ENCODE results near the gene TXNDC12.
A peak's percentile ranks its signal among the peaks of the same experiment; 100 is the strongest.

Gene TXNDC12

DNA sequence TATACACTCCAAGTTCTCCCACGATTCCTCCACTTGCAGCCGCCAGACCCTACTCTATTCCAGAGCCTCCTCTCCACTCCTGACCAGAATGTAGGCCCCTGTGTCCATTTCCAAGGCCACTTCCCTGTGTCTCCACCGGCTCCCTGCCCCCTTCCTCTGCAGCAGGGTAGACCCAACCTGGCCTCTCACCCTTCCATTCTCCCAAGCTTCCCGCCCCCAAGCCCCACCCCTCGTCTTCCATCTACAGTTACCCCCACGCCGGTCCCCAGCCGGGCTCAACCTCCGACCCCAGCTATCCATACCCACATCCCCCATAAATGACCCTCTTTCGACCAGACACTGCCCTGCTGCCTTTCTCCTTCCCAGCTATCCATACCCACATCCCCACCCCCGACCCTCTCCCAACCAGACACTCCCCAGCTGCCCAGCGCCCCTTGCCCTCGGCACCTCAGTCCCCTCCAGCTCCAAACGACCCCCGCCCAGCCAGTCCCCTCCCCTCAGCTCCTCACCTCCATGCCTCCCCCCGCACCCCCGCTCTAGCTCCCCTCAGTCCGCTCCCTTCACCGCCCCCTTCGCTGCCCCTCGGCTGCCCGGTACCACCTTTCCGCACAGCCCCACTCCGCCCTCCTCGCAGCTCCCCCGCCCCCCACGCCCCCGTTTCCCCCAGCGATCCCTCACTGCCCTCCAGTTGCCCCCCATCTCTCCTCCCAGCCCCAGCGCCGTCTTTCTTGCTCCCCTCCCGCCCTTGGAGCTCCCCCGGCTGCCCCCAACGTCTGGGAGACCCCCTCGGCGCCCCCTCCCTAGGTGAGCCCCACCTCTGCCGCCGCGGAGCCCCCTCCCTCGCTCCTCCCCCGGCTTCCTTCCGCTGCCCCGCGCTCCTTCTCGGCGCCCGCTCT, 65.2 kb downstream of the TXNDC12 start:
- Mint-ChIP-seq H3K36me3 (no peaks in the 10 kb centered on the region), H3K4me3 (peak overlapping the region; percentile 62), H3K27ac (peak overlapping the region; percentile 24), H3K9me3 (no peaks in the 10 kb centered on the region), H3K4me1 (peaks cover 11% of the 10 kb centered on the region)
- DNase-seq (ENCODE audit: low spot score in 2 of 2) (no peak), ATAC-seq (no peak)

DNA sequence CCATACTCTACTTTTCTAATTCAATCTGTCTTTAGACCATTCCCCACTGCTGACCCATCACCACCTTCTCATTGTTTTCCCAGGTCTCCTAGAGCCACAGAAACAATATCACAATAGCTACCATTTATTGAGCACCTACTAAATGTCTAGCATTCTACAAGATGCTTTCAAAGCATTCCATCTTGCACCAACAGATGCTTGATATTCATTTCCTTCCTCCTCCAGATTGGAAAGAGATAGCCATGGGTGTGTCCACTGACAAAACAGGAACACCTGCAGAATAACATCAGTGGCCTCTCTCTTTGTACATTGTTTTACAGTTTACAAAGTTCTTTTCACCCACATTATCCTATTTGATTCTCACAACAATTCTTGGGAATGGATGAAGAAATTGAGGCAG, 66.7 kb downstream of the TXNDC12 start:
- Mint-ChIP-seq H3K36me3 (no peaks in the 10 kb centered on the region), H3K9me3 (no peaks in the 10 kb centered on the region), H3K4me3 (no peak overlapping the region), H3K27ac (no peak overlapping the region), H3K4me1 (peaks cover 11% of the 10 kb centered on the region)
- DNase-seq (ENCODE audit: low spot score in 2 of 2): no peak
- no peak for ATAC-seq

GRCh38 chr1:51986718-51987117, 68.3 kb downstream of the TXNDC12 start:
- no peak overlapping the region for H3K4me3 Mint-ChIP-seq
- peaks cover 11% of the 10 kb centered on the region for H3K4me1 Mint-ChIP-seq
- no peak for DNase-seq (ENCODE audit: low spot score in 2 of 2)
- no peaks in the 10 kb centered on the region for H3K9me3 Mint-ChIP-seq
- ATAC-seq: no peak
- no peaks in the 10 kb centered on the region for H3K36me3 Mint-ChIP-seq
- H3K27ac Mint-ChIP-seq: no peak overlapping the region

- Mint-ChIP-seq H3K36me3 (no peaks in the 10 kb centered on the region), H3K4me1 (no peaks in the 10 kb centered on the region), H3K4me3 (no peak overlapping the region), H3K9me3 (no peaks in the 10 kb centered on the region), H3K27ac (no peak overlapping the region)
- no peak for DNase-seq (ENCODE audit: low spot score in 2 of 2)
- no peak for ATAC-seq
These were observed 72.8 kb downstream of the TXNDC12 start for GRCh38 chr1:51982161-51982560.

- Mint-ChIP-seq H3K4me3 (no peak overlapping the region), H3K9me3 (no peaks in the 10 kb centered on the region), H3K4me1 (no peaks in the 10 kb centered on the region), H3K36me3 (no peaks in the 10 kb centered on the region), H3K27ac (no peak overlapping the region)
- DNase-seq (ENCODE audit: low spot score in 2 of 2): no peak
- ATAC-seq: no peak
These were observed 73.4 kb downstream of the TXNDC12 start for GRCh38 chr1:51981555-51981954.

DNA sequence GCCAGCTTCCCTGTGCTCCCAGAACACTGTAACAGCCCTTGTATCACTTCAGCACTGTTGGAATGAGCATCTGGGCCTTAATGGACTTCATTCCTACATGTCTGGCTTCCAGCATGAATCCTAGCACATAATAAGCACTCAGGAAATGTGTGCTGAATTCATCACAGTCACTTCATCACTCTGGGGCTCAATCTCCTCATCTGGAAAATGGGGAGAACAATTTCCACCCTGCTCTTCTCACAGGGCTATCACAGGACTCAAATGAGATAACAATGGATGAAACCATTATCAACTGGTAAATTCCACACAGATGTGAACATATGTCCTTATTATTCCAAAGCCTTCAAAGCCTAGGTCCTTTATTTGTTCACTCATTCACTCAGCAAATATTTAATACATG, 76.9 kb downstream of the TXNDC12 start:
- no peak overlapping the region for H3K4me3 Mint-ChIP-seq
- peaks cover 6% of the 10 kb centered on the region for H3K4me1 Mint-ChIP-seq

GRCh38 chr1:51976846-51977602, 78.0 kb downstream of the TXNDC12 start:
- H3K4me3 Mint-ChIP-seq: no peak overlapping the region
- H3K9me3 Mint-ChIP-seq: no peaks in the 10 kb centered on the region
- DNase-seq (ENCODE audit: low spot score in 2 of 2) (no peak), ATAC-seq (peak; percentile 52)
- no peak overlapping the region for H3K27ac Mint-ChIP-seq
- H3K36me3 Mint-ChIP-seq: no peaks in the 10 kb centered on the region
- H3K4me1 Mint-ChIP-seq: peaks cover 6% of the 10 kb centered on the region

More for the DNA sequence above, 76.9 kb downstream of the TXNDC12 start:
- DNase-seq (ENCODE audit: low spot score in 2 of 2) (no peak), ATAC-seq (no peak)
- no peaks in the 10 kb centered on the region for H3K9me3 Mint-ChIP-seq
- no peaks in the 10 kb centered on the region for H3K36me3 Mint-ChIP-seq
- no peak overlapping the region for H3K27ac Mint-ChIP-seq

- H3K4me1 Mint-ChIP-seq: peaks cover 6% of the 10 kb centered on the region
- ATAC-seq (peak; percentile 59), DNase-seq (ENCODE audit: low spot score in 2 of 2) (no peak)
- no peak overlapping the region for H3K27ac Mint-ChIP-seq
- H3K9me3 Mint-ChIP-seq: no peaks in the 10 kb centered on the region
- no peaks in the 10 kb centered on the region for H3K36me3 Mint-ChIP-seq
- no peak overlapping the region for H3K4me3 Mint-ChIP-seq
These were observed 81.2 kb downstream of the TXNDC12 start for GRCh38 chr1:51973587-51974474.
